GM23338 (cell line): Measurements from ENCODE around the gene HECTD1. TPM values are rescaled to one million over a fixed set of nuclear protein-coding genes. Genes with fewer than 3 reads are reported as not detected.

Experiments
- polyA plus RNA-seq: library from polyadenylated mRNA; unstranded; fragments of >200 nt; fragmentation: Nextera tagmentation; extraction: Ambion mirVana; gene quantifications from 2 replicates; pipeline ENCODE4 v1.2.1, GENCODE V29; 2016
- small RNA-seq: library from RNA; depleted of rRNA; stranded (forward); fragments of <200 nt; gene quantifications from one replicate; pipeline ENCODE3, GENCODE V24; 2014; ENCODE audit warnings: low replicate concordance
- total RNA-seq: library from RNA; depleted of rRNA; stranded (reverse); fragments of >200 nt; shearing (Covaris generic); gene quantifications from 2 replicates; pipeline ENCODE4 v1.2.3, GENCODE V29; 2014; rRNA removed

The HECTD1 gene
- total and polyA plus RNA-seq, 2 experiments from 2014 or later = 42.1 to 132 TPM

Small RNAs within 50 kb of the gene (small RNA-seq; reads per million reads assigned to genes)
- gene RF00019 (not detected), gene RNU6-541P (not detected)

Other genes starting within 250 kb of the HECTD1 start
- 13.4 and 25.9 TPM in 2 replicates for gene AP4S1, start 182.1 kb downstream of the HECTD1 start, total RNA-seq
- gene AP4S1, start 182.1 kb downstream of the HECTD1 start, polyA plus RNA-seq = 13.3 and 15.7 TPM in 2 replicates
- 39.0 and 40.6 TPM in 2 replicates for gene STRN3, start 181.4 kb downstream of the HECTD1 start, total RNA-seq
- gene STRN3, start 181.4 kb downstream of the HECTD1 start, polyA plus RNA-seq = 28.3 and 35.0 TPM in 2 replicates
- 21.6 and 25.8 TPM in 2 replicates for gene HEATR5A, start 212.8 kb upstream of the HECTD1 start, total RNA-seq
- 32.5 and 39.9 TPM in 2 replicates for gene HEATR5A, start 212.8 kb upstream of the HECTD1 start, polyA plus RNA-seq
- gene DTD2, start 249.7 kb upstream of the HECTD1 start, total RNA-seq = 37.5 and 39.0 TPM in 2 replicates
- gene DTD2, start 249.7 kb upstream of the HECTD1 start, polyA plus RNA-seq = 6.3 and 8.6 TPM in 2 replicates